GM18508 (cell line): ENCODE results near the gene CDCA4.

Experiments
- ATAC-seq: cut with Tn5 transposase; IDR thresholded peaks from one replicate; pipeline ENCODE4 v1.9.1; 2021; ENCODE audit warnings: moderate number of reproducible peaks; ENCODE audit not compliant: insufficient read depth, unreplicated experiment

The CDCA4 gene

GRCh38 chr14:104968153-104968527 lies 52.7 kb downstream of the CDCA4 start:
- no peak for ATAC-seq

GRCh38 chr14:104967386-104968152 lies 53.3 kb downstream of the CDCA4 start:
- no peak for ATAC-seq

- no peak for ATAC-seq
Observed at GRCh38 chr14:104966981-104967385, 53.9 kb downstream of the CDCA4 start.

GRCh38 chr14:104966261-104966865 lies 54.5 kb downstream of the CDCA4 start:
- ATAC-seq = no peak

- ATAC-seq = no peak
Observed at GRCh38 chr14:104965561-104966231, 55.2 kb downstream of the CDCA4 start.

- no peak for ATAC-seq
Observed at GRCh38 chr14:104964546-104964945, 56.3 kb downstream of the CDCA4 start.
